SH-SY5Y (cell line): Measurements from ENCODE around the gene AFP.

ENCODE experiments used
- GATA2 ChIP-seq: IDR thresholded peaks from 2 replicates; pipeline ENCODE4 v1.6.1; 2011; ENCODE audit warnings: mild to moderate bottlenecking, low read depth, low read length
- GATA3 ChIP-seq: IDR thresholded peaks from 2 replicates; pipeline ENCODE4 v1.6.1; 2011; ENCODE audit warnings: low read depth, mild to moderate bottlenecking, low read length, moderate library complexity

The AFP gene

GRCh38 chr4:73409978-73410548 is 26.0 kb upstream of the AFP start:
- TF ChIP-seq GATA3 (no peak), GATA2 (no peak)

GRCh38 chr4:73410916-73411730 is 24.9 kb upstream of the AFP start:
- TF ChIP-seq GATA3 (no peak), GATA2 (no peak)

DNA sequence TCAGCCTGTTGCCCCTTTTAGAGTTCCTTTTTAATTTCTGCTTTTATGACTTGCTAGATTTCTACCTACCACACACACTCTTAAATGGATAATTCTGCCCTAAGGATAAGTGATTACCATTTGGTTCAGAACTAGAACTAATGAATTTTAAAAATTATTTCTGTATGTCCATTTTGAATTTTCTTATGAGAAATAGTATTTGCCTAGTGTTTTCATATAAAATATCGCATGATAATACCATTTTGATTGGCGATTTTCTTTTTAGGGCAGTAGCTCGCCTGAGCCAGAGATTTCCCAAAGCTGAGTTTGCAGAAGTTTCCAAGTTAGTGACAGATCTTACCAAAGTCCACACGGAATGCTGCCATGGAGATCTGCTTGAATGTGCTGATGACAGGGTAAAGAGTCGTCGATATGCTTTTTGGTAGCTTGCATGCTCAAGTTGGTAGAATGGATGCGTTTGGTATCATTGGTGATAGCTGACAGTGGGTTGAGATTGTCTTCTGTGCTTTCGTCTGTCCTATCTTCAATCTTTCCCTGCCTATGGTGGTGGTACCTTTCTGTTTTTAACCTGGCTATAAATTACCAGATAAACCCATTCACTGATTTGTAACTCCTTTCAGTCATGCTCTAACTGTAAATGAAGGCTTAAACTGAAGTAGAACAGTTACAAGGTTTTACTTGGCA is 24.1 kb upstream of the AFP start:
- TF ChIP-seq GATA2 = no peak
- TF ChIP-seq GATA3 = no peak

DNA sequence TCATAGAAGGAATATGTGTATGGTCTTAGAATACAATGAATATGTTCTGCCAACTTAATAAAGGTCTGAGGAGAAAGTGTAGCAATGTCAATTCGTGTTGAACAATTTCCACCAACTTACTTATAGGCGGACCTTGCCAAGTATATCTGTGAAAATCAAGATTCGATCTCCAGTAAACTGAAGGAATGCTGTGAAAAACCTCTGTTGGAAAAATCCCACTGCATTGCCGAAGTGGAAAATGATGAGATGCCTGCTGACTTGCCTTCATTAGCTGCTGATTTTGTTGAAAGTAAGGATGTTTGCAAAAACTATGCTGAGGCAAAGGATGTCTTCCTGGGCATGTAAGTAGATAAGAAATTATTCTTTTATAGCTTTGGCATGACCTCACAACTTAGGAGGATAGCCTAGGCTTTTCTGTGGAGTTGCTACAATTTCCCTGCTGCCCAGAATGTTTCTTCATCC is 22.7 kb upstream of the AFP start:
- TF ChIP-seq GATA2 = no peak
- no peak for TF ChIP-seq GATA3

DNA sequence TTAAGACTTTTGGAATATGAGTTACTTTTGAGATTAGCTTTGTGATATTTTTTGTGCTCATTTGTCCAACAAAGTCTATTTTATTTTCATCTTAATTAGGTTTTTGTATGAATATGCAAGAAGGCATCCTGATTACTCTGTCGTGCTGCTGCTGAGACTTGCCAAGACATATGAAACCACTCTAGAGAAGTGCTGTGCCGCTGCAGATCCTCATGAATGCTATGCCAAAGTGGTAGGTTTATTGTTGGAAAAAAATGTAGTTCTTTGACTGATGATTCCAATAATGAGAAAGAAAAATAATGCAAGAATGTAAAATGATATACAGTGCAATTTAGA is 21.1 kb upstream of the AFP start:
- no peak for TF ChIP-seq GATA2
- no peak for TF ChIP-seq GATA3

- TF ChIP-seq GATA2 (no peak), GATA3 (no peak)
Measured at GRCh38 chr4:73415807-73416238, 20.2 kb upstream of the AFP start.

DNA sequence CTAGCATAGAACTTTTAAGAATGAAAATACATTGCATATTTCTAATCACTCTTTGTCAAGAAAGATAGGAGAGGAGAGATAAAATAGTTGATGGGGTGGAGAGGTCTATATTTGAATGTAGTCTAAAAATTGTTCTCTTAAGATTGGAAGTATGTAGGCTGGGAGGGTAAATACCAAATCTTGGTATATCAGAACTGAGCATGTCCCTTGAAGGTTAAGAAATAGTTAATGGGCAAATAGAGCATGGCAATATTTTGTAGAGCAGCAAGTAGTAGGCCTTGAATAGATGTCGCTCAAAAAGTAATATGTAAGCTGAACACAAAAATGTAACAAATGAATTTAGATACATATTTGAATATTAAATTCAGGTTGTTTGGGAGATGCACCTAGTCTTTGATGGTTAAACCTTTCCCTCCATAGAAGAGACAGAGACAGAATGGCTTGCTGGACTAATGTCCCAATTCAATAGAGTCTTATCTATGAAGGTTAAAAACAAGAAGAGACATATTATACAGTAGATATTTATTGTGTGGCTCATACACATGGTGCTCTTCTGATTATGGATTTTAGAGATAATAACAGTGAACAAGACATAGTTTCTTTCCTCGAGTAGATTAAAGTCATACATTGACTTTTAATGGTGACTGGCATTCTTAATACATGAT is 19.5 kb upstream of the AFP start:
- TF ChIP-seq GATA2 (no peak), GATA3 (no peak)

- no peak for TF ChIP-seq GATA2
- TF ChIP-seq GATA3 = no peak
Measured at GRCh38 chr4:73417342-73417741, 18.7 kb upstream of the AFP start.

DNA sequence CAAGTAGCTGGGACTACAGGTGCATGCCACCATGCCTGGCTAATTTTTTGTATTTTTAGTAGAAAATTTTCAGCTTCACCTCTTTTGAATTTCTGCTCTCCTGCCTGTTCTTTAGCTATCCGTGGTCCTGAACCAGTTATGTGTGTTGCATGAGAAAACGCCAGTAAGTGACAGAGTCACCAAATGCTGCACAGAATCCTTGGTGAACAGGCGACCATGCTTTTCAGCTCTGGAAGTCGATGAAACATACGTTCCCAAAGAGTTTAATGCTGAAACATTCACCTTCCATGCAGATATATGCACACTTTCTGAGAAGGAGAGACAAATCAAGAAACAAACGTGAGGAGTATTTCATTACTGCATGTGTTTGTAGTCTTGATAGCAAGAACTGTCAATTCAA is 18.0 kb upstream of the AFP start:
- TF ChIP-seq GATA3 = no peak
- no peak for TF ChIP-seq GATA2

- TF ChIP-seq GATA2 = no peak
- TF ChIP-seq GATA3 = no peak
Measured at GRCh38 chr4:73418677-73419076, 17.3 kb upstream of the AFP start.

- no peak for TF ChIP-seq GATA3
- no peak for TF ChIP-seq GATA2
Measured at GRCh38 chr4:73419106-73420038, 16.6 kb upstream of the AFP start.

- TF ChIP-seq GATA3 (no peak), GATA2 (no peak)
Measured at GRCh38 chr4:73420615-73421014, 15.4 kb upstream of the AFP start.

DNA sequence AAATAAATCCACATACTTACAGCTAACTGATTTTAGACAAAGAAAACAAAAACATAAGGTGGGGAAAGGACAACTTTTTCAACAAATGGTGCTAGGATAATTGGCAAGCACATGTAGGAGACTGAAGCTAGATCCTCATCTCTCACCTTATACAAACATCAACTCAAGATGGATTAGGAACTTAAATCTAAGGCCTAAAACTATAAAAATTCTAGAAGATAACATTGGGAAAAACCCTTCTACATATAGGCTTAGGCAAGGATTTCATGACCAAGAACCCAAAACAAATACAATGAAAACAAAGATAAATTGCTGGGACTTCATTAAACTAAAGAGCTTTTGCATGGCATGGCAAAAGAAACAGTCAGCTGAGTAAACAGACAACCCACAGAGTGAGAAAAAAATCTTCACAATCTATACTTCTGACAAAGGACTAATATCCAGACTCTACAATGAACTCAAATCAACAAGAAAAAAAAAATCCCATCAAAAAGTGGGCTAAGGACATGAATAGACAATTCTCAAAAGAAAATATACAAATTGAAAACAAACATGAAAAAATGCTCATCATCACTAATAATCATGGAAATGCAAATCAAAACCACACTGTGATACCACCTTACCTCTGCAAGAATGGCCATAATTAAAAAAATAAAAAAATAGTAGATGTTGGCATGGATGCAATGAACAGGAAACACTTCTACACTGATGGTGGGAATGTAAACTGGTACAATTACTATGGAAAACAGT is 14.1 kb upstream of the AFP start:
- TF ChIP-seq GATA3 (no peak), GATA2 (no peak)

DNA sequence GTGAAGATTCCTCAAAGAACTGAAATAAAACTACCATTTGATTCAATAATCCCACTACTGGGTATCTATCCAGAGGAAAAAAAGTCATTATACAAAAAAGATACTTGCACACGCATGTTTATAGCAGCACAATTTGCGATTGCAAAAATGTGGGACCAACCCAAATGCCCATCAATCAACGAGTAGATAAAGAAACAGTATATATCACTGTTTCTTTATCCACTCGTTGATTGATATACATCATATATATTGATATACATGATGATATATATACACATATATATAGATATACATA is 13.6 kb upstream of the AFP start:
- no peak for TF ChIP-seq GATA3
- no peak for TF ChIP-seq GATA2

DNA sequence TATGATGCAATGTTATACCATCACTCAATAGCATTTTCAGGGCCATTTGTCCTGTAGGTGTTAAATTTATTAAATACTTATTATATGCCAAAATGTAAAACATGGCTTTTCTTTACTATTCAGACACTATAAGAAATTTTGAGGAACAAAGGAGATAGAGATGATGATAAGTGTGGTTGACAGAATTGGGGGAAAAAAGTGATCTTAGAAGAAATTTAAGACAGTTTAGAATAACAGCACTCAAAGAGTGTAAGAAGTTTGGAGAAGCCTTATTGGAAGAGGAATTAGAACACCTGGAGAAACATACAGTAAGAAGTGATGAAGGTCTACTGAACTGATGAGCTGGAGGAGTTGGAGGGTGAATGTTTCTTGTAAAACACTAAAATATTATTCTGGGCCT is 12.8 kb upstream of the AFP start:
- no peak for TF ChIP-seq GATA3
- TF ChIP-seq GATA2 = no peak
